HEK293T (cell line): Measurements from ENCODE around the gene CMTM6.
"Not testable (repeated sequence)": the region's sequence is repeated elsewhere in the genome, so short reads cannot be mapped to it uniquely, and the experiment has no call there.

Experiments used
- CTCF ChIA-PET: fragments of 350-600 bp; formaldehyde crosslinking; extraction: SDS; loops from one replicate; lab custom pipeline; 2021; ENCODE audit warnings: antibody characterized with exemption, inconsistent platforms; lab: Yijun Ruan, JAX
- POLR2A ChIA-PET: fragments of 350-600 bp; formaldehyde crosslinking; extraction: SDS; loops from one replicate; lab custom pipeline; 2020; ENCODE audit warnings: antibody characterized with exemption, inconsistent platforms; lab: Yijun Ruan, JAX
- DNase-seq: peaks from one replicate; pipeline ENCODE4 v3.0.0; 2012; ENCODE audit warnings: mixed read lengths; ENCODE audit errors: extremely low spot score
- ARNT ChIP-seq: fragments of 450-650 bp; IDR thresholded peaks from 2 replicates; pipeline ENCODE4 v1.6.1; 2017; ENCODE audit warnings: mild to moderate bottlenecking
- BHLHE40 ChIP-seq: fragments of 450-650 bp; IDR thresholded peaks from 2 replicates; pipeline ENCODE4 v1.6.1; 2016; ENCODE audit warnings: mild to moderate bottlenecking, moderate library complexity, borderline replicate concordance
- CTBP1 ChIP-seq: fragments of 450-650 bp; IDR thresholded peaks from 2 replicates; pipeline ENCODE4 v1.6.1; 2016; ENCODE audit warnings: borderline replicate concordance
- ELF4 ChIP-seq: fragments of 450-650 bp; IDR thresholded peaks from 2 replicates; pipeline ENCODE4 v1.6.1; 2017; ENCODE audit warnings: antibody characterized with exemption
- FOXA1 ChIP-seq: fragments of 450-650 bp; IDR thresholded peaks from 2 replicates; pipeline ENCODE4 v1.6.1; 2016; ENCODE audit warnings: mild to moderate bottlenecking
- FOXK2 ChIP-seq: fragments of 450-650 bp; IDR thresholded peaks from 2 replicates; pipeline ENCODE4 v1.6.1; 2016; ENCODE audit warnings: mild to moderate bottlenecking
- FOXM1 ChIP-seq: fragments of 450-650 bp; IDR thresholded peaks from 2 replicates; pipeline ENCODE4 v1.6.1; 2017; ENCODE audit warnings: mild to moderate bottlenecking, borderline replicate concordance
- HDGF ChIP-seq: fragments of 450-650 bp; IDR thresholded peaks from 2 replicates; pipeline ENCODE4 v1.6.1; 2017; ENCODE audit warnings: antibody characterized with exemption, borderline replicate concordance
- L3MBTL2 ChIP-seq: fragments of 450-650 bp; conservative IDR thresholded peaks from 2 replicates; pipeline ENCODE4 v1.6.1; 2016; ENCODE audit warnings: mild to moderate bottlenecking
- LEF1 ChIP-seq: fragments of 450-650 bp; IDR thresholded peaks from 2 replicates; pipeline ENCODE4 v1.6.1; 2017; ENCODE audit warnings: mild to moderate bottlenecking, borderline replicate concordance
- NFRKB ChIP-seq: fragments of 450-650 bp; IDR thresholded peaks from 2 replicates; pipeline ENCODE4 v1.6.1; 2016; ENCODE audit warnings: mild to moderate bottlenecking, moderate library complexity
- PKNOX1 ChIP-seq: fragments of 450-650 bp; IDR thresholded peaks from 2 replicates; pipeline ENCODE4 v1.6.1; 2016
- SP1 ChIP-seq: fragments of 450-650 bp; IDR thresholded peaks from 2 replicates; pipeline ENCODE4 v1.6.1; 2017
- SUZ12 ChIP-seq: fragments of 450-650 bp; IDR thresholded peaks from 2 replicates; pipeline ENCODE4 v1.6.1; 2016; ENCODE audit warnings: mild to moderate bottlenecking
- TARDBP ChIP-seq: fragments of 450-650 bp; IDR thresholded peaks from 2 replicates; pipeline ENCODE4 v1.6.1; 2016
- ZNF384 ChIP-seq: fragments of 450-650 bp; IDR thresholded peaks from 2 replicates; pipeline ENCODE4 v1.6.1; 2016

The CMTM6 gene

GRCh38 chr3:32440611-32441350, 61.9 kb downstream of the CMTM6 start:
- ChIA-PET CTCF (interaction anchor here (0.7 to 1.6 kb wide), 2 partner anchors 17 to 27 kb away, joined by 5 read pairs; no protein-coding TSS in a partner anchor), POLR2A (no interaction called here)
- no peak for DNase-seq
- TF ChIP-seq SUZ12, result no peak
- TF ChIP-seq L3MBTL2, result no peak
- no peak for TF ChIP-seq LEF1
- no peak for TF ChIP-seq CTBP1
- no peak for TF ChIP-seq SP1
- no peak for TF ChIP-seq FOXM1
- no peak for TF ChIP-seq TARDBP
- TF ChIP-seq HDGF, result no peak
- no peak for TF ChIP-seq PKNOX1
- no peak for TF ChIP-seq ARNT
- TF ChIP-seq FOXA1, result no peak
- TF ChIP-seq ELF4, result no peak
- TF ChIP-seq NFRKB, result no peak
- no peak for TF ChIP-seq FOXK2
- no peak for TF ChIP-seq BHLHE40
- TF ChIP-seq ZNF384, result no peak

GRCh38 chr3:32439421-32439820, 63.2 kb downstream of the CMTM6 start:
- CTCF ChIA-PET, DNase-seq, POLR2A ChIA-PET: not testable (repeated sequence)

GRCh38 chr3:32438596-32439344, 63.9 kb downstream of the CMTM6 start:
- POLR2A ChIA-PET, result no interaction called here
- CTCF ChIA-PET, result interaction anchor here (0.6 kb wide), 1 partner anchor 35 kb away, joined by 4 read pairs; no protein-coding TSS in a partner anchor
- TF ChIP-seq BHLHE40 (no peak), ARNT (no peak), ELF4 (no peak), TARDBP (no peak), NFRKB (no peak), SUZ12 (no peak), HDGF (no peak), FOXM1 (no peak), ZNF384 (no peak), L3MBTL2 (no peak), FOXA1 (no peak), CTBP1 (no peak), FOXK2 (no peak), LEF1 (no peak), PKNOX1 (no peak), SP1 (no peak)

GRCh38 chr3:32437896-32438295, 64.8 kb downstream of the CMTM6 start:
- ChIA-PET CTCF (no interaction called here), POLR2A (no interaction called here)
- DNase-seq, result peak; percentile 3
- TF ChIP-seq PKNOX1, result no peak
- no peak for TF ChIP-seq FOXA1
- no peak for TF ChIP-seq L3MBTL2
- no peak for TF ChIP-seq SP1
- TF ChIP-seq HDGF, result no peak
- no peak for TF ChIP-seq ELF4
- TF ChIP-seq ZNF384, result no peak
- TF ChIP-seq CTBP1, result no peak
- no peak for TF ChIP-seq FOXM1
- TF ChIP-seq SUZ12, result no peak
- TF ChIP-seq ARNT, result no peak
- no peak for TF ChIP-seq NFRKB
- TF ChIP-seq LEF1, result no peak
- TF ChIP-seq BHLHE40, result no peak
- TF ChIP-seq FOXK2, result no peak
- TF ChIP-seq TARDBP, result no peak

More at GRCh38 chr3:32438596-32439344, 63.9 kb downstream of the CMTM6 start:
- no peak for DNase-seq

GRCh38 chr3:32436816-32437189, 65.8 kb downstream of the CMTM6 start:
- ChIA-PET CTCF (no interaction called here), POLR2A (no interaction called here)
- TF ChIP-seq FOXA1, result no peak
- no peak for TF ChIP-seq HDGF
- no peak for TF ChIP-seq CTBP1
- no peak for TF ChIP-seq FOXM1
- TF ChIP-seq L3MBTL2, result no peak
- no peak for TF ChIP-seq ZNF384
- TF ChIP-seq SUZ12, result no peak
- TF ChIP-seq TARDBP, result no peak
- no peak for TF ChIP-seq PKNOX1
- TF ChIP-seq BHLHE40, result no peak
- TF ChIP-seq ELF4, result no peak
- no peak for TF ChIP-seq SP1
- no peak for TF ChIP-seq FOXK2
- no peak for TF ChIP-seq NFRKB
- no peak for TF ChIP-seq LEF1
- no peak for TF ChIP-seq ARNT
- no peak for DNase-seq
